Type B pancreatic cell (in vitro differentiated cells): ENCODE data around the gene VWDE. TPM values are rescaled to one million over a fixed set of nuclear protein-coding genes. Genes with fewer than 3 reads are reported as not detected.
A peak's percentile ranks its signal among the peaks of the same experiment; 100 is the strongest.

ENCODE experiments used
- DNase-seq: peaks from one replicate; pipeline ENCODE4 v3.0.0; 2021; ENCODE audit warnings: mixed read lengths; ENCODE audit not compliant: unreplicated experiment; ENCODE audit errors: extremely low spot score
- H3K27ac Mint-ChIP-seq: 2 replicates; pipeline ENCODE4 v1.8.0; 2021; ENCODE audit warnings: mild to moderate bottlenecking, mixed read lengths
- H3K27me3 Mint-ChIP-seq: 2 replicates; pipeline ENCODE4 v1.8.0; 2021; ENCODE audit warnings: mixed read lengths
- H3K36me3 Mint-ChIP-seq: 2 replicates; pipeline ENCODE4 v1.8.0; 2021; ENCODE audit warnings: mixed read lengths
- H3K4me1 Mint-ChIP-seq: one replicate; pipeline ENCODE4 v1.8.0; 2021; ENCODE audit warnings: mixed read lengths; ENCODE audit not compliant: unreplicated experiment
- H3K4me3 Mint-ChIP-seq: 2 replicates; pipeline ENCODE4 v1.8.0; 2021; ENCODE audit warnings: mild to moderate bottlenecking, mixed read lengths
- H3K9me3 Mint-ChIP-seq: 2 replicates; pipeline ENCODE4 v1.8.0; 2021; ENCODE audit warnings: mixed read lengths
- total RNA-seq: library from RNA; stranded (reverse); gene quantifications from 2 replicates; pipeline ENCODE4 v1.2.1, GENCODE V29; 2021; ENCODE audit warnings: low replicate concordance
- TF ChIP-seq, protein P1 (sequence below): fragments of 200-600 bp; sonication (generic); conservative IDR thresholded peaks from 2 replicates; pipeline ENCODE4 v1.5.0; 2021; ENCODE audit warnings: antibody characterized with exemption, mild to moderate bottlenecking

The VWDE gene
- total RNA-seq, 1 donor from 2014 or later = 2.1 TPM

DNA sequence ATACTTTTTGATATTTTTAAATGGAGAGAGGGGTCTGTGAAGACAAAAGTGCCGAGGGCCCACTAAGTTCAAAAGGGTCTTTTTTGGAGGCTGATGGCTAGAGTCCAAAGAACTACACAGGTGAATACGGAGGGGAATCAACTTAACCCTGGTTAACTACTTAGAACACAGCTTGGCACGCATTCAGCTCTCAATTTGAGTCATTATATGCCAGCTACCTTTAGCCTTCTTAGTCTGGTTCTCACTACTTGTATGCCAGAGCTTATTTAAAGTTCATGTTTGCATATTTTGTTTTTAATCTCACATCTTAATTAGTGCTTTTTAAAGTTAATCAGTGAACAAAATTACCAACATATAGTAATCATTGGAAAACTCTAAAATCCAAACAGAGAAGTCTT, 80.8 kb downstream of the VWDE start:
- Mint-ChIP-seq H3K9me3 (no peaks in the 10 kb centered on the region), H3K4me3 (no peak overlapping the region), H3K4me1 (peaks cover 5% of the 10 kb centered on the region), H3K36me3 (no peaks in the 10 kb centered on the region), H3K27ac (no peak overlapping the region), H3K27me3 (no peaks in the 10 kb centered on the region)
- no peak for DNase-seq
- TF ChIP-seq, protein P1, sequence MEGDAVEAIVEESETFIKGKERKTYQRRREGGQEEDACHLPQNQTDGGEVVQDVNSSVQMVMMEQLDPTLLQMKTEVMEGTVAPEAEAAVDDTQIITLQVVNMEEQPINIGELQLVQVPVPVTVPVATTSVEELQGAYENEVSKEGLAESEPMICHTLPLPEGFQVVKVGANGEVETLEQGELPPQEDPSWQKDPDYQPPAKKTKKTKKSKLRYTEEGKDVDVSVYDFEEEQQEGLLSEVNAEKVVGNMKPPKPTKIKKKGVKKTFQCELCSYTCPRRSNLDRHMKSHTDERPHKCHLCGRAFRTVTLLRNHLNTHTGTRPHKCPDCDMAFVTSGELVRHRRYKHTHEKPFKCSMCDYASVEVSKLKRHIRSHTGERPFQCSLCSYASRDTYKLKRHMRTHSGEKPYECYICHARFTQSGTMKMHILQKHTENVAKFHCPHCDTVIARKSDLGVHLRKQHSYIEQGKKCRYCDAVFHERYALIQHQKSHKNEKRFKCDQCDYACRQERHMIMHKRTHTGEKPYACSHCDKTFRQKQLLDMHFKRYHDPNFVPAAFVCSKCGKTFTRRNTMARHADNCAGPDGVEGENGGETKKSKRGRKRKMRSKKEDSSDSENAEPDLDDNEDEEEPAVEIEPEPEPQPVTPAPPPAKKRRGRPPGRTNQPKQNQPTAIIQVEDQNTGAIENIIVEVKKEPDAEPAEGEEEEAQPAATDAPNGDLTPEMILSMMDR = no peak

DNA sequence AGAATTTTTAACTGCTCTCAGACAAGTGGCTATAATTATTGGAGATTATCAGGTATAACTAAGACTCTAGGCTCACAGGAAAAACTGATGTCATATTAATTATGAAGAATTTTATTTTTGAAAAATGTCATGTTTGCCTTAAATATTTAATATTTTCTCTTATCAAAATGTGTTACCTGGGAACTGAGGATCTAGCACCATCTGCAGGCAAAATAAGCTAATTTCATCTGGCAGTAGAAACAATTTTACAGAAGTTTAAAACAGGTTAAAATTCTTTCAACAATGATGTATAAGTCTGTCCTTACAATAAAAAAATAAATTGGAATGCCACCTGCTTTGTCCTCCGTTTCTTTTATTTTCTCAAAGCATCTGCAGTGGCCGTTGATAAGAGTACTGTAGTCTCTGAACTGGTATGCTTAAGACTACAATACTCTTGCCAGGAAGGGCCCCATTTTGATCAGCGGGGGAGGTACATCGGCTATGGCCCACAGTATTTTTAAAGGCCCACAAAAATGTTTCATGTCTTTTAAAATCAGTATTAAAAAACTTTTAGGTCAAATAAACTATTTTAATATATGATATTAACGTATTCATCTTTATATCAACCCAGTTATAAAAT, 81.3 kb downstream of the VWDE start:
- no peaks in the 10 kb centered on the region for H3K27me3 Mint-ChIP-seq
- no peaks in the 10 kb centered on the region for H3K36me3 Mint-ChIP-seq
- H3K4me1 Mint-ChIP-seq = peaks cover 5% of the 10 kb centered on the region
- no peak overlapping the region for H3K4me3 Mint-ChIP-seq
- DNase-seq = no peak
- TF ChIP-seq, protein P1 = peak; percentile 87
- H3K27ac Mint-ChIP-seq = no peak overlapping the region
- no peaks in the 10 kb centered on the region for H3K9me3 Mint-ChIP-seq

DNA sequence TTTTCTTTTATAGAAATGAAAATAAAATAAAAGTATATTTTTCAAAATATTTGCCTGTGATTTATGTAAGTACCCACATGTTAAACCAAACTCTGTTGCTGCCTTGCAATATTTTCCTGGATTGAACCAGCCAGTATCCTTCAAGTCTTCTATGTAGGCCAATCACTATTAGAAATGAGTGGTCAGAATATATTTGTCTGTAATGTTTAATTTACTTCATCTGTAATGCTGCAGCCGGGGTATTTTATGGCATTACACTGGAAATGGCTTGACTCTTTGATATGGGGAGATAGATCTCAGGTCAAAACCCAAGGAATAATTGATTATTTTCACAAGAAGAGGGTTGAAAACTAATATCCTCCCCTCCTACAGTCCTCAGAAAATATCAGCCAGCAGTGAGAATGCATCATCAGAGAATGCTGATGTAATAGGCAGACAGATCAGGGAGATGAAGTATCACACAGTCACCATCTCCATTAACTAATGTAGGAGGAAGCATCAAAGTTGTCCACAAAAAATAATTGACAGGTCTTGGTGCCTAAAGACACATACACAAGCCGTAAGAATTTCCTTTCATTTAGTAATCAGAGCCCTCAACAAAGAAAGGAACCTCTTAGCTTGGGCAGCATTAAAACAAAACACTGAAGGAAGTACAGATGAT, 82.5 kb downstream of the VWDE start:
- Mint-ChIP-seq H3K27ac (no peak overlapping the region), H3K27me3 (no peaks in the 10 kb centered on the region)

DNA sequence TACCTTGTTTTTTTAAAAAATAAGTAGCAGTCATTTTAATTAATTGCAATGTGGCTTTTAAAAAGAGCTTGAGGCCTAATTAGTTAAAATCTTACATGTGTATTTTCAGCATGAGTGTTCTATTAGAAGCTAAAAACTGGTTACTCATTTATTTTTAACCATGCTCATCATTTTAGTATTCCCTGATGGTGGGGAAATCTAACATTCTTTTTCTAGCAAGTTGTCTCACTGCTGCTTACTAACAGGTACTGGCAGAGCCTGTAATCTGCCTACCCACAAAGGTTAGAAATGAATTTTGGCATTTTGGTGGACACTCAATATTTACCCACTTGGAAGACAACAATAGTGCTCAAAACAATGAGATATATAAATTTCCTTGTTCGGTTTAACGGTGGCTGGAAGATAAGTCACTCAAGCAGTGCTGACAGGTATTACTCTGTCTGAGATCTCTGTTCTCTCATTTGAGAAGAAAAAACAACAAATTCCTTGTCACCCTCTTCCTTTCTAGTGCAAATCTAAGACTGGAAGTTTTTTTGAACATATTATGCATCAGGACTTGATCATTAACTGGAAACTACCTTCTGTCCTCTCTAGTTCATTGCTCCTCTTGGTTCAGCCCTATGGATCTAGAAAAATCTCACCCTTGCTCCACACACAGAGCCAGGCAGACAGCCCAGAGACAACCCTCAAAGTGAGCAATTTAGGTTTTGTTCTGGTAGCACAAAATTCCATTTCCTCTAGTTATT, 83.3 kb downstream of the VWDE start:
- Mint-ChIP-seq H3K27me3 (no peaks in the 10 kb centered on the region), H3K9me3 (no peaks in the 10 kb centered on the region), H3K4me3 (no peak overlapping the region), H3K4me1 (peaks cover 5% of the 10 kb centered on the region), H3K27ac (no peak overlapping the region), H3K36me3 (no peaks in the 10 kb centered on the region)
- no peak for DNase-seq
- TF ChIP-seq, protein P1 = no peak

More for the DNA sequence above, 82.5 kb downstream of the VWDE start:
- TF ChIP-seq, protein P1 = no peak
- peaks cover 5% of the 10 kb centered on the region for H3K4me1 Mint-ChIP-seq
- H3K36me3 Mint-ChIP-seq = no peaks in the 10 kb centered on the region
- no peaks in the 10 kb centered on the region for H3K9me3 Mint-ChIP-seq
- no peak overlapping the region for H3K4me3 Mint-ChIP-seq
- no peak for DNase-seq

DNA sequence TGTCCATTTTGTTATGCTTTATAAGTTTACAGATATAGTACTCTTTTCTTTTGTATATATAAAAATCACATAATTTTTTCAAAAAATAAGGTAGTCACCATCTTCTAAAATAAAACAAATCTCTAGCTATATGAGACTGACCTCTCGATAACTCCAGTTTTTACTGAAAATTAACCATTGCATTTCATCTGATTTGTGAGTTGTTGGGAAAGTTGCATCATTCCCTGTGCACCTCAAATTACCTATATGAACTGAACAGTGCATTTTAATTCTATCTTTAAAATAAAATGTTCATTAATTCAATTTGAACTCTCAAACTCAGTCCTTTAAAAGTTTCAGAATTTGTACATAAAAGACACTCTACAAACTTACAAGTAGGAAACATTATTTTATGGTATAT, 86.0 kb downstream of the VWDE start:
- H3K4me1 Mint-ChIP-seq = peaks cover 5% of the 10 kb centered on the region
- no peaks in the 10 kb centered on the region for H3K36me3 Mint-ChIP-seq
- no peak overlapping the region for H3K27ac Mint-ChIP-seq
- DNase-seq = no peak
- TF ChIP-seq, protein P1 = no peak
- H3K27me3 Mint-ChIP-seq = peaks cover 3% of the 10 kb centered on the region
- H3K9me3 Mint-ChIP-seq = peaks cover 3% of the 10 kb centered on the region
- H3K4me3 Mint-ChIP-seq = no peak overlapping the region
